HG02970 (cell line): ENCODE results near the gene SGSM1.
"Not testable (repeated sequence)": the region's sequence is repeated elsewhere in the genome, so short reads cannot be mapped to it uniquely, and the experiment has no call there.

Experiments
- ATAC-seq: cut with Tn5 transposase; IDR thresholded peaks from one replicate; pipeline ENCODE4 v1.9.1; 2021; ENCODE audit warnings: mild to moderate bottlenecking, moderate library complexity, moderate number of reproducible peaks; ENCODE audit not compliant: unreplicated experiment, low FRiP score

The SGSM1 gene

DNA sequence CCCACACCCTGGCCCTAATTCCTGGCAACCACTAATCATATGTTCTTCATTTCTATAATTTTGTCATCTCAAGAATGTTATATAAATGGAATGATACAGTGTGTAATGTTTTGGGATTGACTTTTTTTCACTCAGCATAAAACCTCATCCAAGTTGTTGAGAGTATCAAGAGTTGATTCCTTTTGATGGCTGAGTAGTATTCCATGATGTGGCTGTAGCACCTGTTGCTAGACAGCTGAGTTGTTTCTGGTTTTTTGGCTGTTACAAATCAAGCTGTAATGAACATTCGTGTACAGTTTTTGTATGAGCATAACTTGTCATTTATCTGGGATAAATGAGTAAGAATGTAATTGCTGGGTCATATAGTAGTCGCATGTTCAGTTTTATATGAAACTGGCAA is 81.2 kb downstream of the SGSM1 start:
- ATAC-seq, result no peak

DNA sequence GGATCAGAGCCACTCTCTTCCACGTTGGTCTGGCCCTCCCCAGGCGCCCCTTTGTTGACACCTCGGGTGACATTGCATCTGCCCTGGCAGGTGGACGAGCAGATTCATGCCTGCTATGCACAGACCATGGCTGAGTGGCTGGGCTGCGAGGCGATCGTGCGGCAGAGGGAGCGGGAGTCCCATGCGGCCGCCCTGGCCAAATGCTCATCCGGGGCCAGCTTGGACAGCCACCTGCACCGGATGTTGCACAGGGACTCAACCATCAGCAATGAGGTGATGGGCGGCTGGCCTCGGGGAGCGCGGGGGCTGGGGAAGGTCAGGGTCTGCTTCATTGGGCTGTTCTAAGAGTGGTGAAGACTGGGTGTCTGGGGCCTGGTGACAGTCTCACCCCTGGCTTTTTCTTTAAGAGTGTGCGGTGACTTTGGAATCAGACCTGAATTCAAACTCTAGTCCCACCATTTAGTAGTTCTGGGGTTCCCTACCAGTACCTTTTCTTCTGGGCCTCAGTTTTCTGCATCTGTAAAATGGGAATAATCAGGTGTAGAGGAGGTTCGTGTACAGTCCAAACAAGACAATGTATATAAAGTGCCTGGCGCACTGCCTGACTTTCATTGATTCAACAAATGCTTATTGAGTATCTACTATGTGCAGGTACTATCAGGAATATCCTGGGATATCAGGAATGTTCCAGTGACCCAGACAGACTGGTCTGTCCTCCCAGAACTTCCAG is 87.5 kb downstream of the SGSM1 start:
- no peak for ATAC-seq

DNA sequence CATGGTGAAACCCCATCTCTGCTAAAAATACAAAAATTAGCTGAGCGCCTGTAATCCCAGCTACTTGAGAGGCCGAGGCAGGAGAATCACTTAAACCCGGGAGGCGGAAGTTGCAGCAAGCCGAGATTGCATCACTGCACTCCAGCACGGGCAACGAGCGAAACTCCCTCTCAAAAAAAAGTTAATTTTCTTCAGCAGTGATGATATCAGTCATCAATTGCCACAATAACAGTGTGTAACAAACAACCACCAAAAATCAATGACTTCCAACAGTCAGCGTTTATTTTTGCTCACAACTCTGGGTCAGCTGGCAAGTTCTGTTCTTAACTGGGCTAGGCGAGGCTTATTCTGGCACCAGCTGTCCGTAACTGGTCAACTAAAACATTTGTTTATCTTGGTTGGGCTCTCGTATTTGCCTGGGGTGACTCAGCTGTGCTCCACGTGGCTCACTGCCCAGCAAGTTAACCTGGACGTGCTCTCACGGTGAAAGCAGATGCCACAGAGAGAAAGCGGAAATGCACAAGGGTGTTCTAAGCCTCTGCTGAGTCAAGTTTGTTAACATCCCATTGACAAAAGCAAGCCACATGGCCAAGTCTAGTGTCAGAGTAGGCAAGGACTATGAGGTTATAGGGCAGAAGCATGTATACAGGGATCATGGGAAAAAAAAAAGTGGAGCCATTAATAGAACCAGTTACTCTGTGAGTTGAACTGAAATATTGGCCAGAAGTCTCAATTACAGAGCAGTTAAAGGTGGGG is 88.4 kb downstream of the SGSM1 start:
- ATAC-seq, result no peak

DNA sequence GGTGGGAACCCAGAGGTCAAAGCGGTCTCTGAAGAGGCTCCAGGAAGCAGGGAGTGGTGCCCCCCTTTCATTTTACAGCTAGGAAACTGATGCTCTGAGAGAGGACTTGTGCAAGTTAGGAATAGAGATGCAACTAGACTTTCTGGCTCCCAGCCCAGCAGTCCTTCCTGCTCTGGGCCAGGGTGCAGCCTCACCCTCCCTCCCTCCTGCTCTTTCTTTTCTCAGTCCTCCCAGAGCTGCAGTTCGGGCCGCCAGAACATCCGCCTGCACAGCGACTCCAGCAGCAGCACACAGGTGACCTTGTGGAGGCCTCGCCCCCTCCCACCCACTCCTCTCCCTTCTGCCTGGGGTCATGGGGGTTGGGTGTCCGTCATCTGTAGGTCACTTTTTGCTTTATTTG is 89.0 kb downstream of the SGSM1 start:
- no peak for ATAC-seq

DNA sequence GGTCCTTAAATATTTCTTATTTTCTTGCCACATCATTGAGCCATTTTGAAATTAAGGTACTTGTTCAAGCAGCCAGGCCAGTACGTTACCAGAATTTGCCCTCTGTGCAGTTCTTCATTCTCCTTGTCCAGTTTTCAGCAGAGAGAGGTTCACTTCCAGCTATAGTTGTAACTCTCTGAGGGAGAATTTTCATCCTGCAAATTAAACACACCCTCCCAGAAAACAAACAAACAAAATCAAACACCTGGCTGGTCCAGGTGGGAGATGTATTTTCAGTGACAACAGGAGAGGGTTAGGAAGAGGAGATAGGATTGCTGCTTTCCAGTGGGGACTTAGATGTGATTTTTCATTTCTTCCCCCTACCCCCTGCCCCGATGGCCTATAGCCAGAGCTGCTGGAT is 95.4 kb downstream of the SGSM1 start:
- ATAC-seq, result no peak

DNA sequence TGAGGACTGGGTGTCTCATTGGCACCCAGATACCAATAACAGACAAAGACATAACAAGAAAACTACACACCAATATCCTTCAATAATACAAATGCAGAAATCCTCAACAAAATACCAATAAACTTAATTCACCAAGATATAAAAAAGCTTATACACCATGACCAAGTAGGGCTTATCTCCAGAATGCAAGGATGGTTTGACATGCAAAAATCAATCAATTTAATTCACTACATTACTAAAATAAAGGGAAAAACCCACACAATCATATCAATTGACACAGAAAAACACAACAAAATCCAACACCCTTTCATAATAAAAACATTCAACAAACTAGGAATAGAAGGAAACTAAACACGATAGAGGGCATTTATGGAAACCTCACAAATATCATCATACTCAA is 99.9 kb downstream of the SGSM1 start:
- no peak for ATAC-seq

DNA sequence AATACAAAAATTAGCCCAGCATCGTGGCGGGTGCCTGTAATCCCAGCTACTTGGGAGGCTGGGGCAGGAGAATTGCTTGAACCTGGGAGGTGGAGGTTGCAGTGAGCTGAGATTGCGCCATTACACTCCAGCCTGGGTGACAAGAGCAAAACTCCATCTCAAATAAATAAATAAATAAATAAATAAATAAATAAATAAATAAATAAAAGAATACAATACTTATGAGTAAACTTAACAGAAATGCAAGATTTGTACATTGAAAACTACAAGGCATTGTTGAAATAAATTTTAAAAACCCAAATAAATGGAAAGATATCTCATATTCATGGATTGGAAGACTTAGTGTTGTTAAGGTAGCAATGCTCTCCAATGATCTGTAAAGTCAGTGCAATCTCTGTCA is 101.1 kb downstream of the SGSM1 start:
- not testable (repeated sequence) for ATAC-seq

DNA sequence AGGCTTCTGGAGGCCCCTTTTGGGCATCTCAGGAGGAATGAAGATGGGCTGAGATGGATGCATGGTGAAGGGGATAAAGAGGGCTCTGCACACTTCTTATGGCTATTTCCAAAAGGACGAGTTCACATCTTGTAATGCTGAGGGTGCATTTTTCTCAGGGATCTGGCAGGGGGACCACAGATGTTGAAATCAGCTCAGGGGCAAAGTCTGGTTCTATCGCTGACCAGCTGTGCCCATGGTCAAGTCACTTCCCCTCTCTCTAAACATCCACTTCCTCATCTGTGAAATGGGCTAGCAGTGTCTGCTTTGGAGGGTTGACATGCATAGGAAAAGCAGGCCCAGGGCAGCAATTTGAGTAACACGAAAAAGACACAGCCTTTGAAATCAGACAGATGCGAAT is 114.0 kb downstream of the SGSM1 start:
- no peak for ATAC-seq

DNA sequence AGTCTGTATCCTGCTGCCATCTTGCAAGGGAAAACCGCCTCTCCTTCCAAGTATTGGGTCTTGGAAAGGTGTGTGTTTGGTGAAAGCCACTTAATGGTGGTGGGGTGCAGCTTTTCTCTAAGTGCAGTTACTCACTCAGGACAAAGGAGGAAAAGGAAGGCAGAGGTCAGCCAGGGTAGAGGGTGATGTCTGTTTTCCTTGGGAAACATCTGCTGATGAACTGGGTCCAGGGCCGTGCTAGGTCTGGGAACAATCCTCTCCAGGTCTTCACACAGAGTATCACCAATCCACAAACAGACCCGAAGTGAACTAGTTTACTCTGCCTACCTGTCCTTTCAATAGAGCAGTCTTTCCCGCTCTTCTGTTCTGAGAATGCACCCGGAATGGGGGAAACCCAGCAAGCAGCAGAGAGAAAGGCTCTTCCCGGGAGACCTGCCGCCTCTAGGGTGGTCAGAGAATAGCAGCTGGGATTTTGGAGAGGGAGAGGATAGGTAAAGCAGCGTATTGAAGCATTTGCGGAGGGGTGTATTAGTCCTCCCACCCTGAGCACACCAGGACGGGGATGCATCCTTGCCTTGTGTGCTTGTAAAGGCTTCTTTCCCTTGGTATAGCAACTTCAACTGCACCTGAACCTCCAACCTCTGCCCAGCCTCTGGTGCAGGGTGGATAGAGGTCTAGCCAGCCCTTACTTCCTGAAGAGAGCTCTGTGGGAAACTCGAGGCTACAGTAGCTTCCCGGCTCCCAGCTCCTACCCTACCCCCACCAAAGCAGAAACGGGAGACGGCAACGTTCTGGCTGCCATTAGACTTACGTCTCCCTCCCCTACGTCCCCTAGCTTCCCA is 119.8 kb downstream of the SGSM1 start:
- no peak for ATAC-seq

DNA sequence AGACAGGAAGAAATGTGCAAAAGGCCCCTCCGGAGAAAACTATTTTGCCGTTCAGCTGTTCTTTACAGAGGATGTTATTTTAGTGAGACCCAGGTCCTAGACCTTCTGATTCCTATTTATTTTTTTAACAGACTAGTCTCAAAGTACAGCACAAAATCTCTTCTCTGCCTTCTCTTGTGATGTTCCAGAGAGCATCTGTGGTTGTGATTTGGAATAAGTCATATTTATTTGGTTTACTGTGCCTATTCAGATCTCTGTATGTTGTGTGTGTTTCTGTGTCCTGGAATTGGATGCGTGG is 120.4 kb downstream of the SGSM1 start:
- no peak for ATAC-seq

DNA sequence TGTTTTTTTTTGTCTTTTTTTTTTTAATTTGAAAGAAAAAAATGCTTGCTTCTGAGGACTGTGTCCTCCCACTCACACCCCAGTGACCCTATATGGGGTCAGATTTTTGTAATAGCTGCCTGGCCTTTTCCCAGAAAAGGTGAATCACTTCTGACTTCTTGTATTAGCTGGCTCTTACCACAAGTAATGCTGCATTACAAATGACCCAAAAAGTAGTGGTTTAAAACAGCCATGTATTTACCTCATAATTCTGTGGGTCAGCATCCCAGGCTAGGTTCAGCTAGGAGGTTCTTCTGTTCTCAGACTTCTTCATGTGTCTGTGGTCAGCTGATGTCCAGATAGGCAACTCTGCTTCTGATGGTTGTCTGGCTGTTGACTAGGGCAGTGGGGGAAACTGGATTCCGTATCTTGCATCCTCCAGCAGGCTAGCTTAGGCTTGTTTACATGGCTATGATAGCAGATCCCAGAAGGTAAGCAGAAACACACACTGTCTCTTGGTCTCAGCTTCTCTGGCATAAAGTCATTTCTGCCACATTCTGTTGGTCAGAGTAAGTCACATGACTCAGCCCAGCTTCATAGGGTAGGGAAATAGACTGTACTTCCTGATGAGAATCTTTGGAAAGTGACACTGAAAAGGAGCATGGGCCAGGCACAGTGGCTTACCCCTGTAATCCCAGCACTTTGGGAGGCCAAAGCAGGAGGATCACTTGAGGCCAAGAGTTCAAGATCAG is 121.0 kb downstream of the SGSM1 start:
- no peak for ATAC-seq

DNA sequence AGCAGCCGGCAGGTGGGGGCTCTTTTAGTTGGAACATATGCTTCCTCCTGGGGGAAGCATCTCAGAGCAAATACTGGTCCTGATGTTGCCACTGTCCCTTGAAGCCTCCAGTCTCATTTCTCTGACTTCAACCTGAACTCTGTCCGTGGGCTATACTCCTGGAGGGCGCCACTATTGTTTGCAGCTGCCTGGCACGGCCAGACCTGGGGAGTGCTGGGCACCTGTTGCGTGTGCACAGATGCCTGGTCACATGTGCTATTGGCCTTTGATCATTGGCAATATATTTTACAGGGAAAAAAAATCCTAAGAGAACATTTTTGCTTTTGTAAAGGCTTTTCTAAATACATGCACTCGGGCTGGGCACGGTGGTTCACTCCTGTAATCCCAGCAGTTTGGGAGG is 122.3 kb downstream of the SGSM1 start:
- ATAC-seq, result no peak

DNA sequence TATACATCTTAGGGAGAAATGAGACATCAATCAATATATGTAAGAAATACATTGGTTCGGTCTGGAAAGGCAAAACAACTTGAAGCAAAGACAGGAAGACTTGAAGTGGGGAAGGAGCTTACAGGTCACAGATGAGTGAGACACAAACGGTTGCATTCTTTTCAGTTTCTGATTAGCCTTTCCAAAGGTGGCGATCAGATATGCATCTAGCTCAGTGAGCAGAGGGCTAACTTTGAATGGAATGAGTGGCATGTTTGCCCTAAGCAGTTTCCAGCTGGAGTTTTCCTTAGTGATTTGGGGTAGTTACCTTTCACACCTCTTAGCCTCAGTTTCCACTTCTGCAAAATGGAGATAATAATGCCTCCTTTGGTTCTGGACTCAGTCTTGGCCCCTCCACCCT is 124.7 kb downstream of the SGSM1 start:
- ATAC-seq, result no peak

DNA sequence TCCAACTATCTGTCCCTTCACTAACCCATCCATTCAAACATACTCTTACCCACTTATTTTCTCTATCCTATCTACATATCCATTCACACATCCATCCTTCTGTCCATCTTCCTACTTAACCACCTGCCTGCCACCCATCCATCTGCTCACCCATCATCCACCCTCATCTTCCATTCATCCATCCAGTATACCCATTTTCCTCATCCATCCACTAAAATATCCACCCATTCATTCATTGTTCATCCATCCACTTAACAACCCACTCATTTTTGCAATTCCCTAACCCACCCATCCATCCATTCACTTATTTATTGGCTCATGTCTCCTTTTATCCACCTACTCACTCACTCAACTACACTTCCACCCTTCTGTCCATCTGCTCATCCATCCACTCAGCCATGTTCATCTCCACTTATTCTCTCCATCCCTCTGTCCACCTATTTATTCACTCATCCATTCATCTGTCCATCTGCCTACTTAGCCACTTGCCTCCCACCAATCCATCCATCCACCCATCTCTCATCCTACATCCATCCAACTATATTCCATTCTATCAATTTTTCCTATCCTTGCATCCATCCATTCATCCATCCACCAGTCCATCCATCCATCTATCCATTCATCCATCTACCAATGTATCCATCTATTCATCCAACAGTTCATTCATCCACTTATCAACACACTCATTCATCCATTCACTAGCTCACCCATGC is 129.9 kb downstream of the SGSM1 start:
- ATAC-seq, result no peak

DNA sequence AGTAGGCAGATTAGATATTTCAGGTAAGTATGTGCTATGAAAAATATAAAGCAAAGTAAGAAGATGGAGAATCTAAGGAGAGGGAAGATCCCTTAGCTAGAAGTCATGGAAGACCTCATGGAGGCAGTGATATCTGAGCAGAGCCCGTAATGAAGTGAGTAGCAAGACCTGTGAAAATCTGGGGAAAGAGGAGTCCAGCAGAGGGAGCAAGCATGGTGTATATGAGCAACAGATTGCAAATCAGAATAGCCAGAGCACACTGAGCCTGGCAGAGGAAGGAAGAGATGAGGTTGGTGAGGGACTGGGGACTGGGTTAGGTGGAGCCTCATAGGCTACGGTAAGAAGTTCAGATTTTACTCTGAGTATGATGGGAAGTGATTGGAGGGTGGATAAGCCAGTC is 131.1 kb downstream of the SGSM1 start:
- no peak for ATAC-seq

DNA sequence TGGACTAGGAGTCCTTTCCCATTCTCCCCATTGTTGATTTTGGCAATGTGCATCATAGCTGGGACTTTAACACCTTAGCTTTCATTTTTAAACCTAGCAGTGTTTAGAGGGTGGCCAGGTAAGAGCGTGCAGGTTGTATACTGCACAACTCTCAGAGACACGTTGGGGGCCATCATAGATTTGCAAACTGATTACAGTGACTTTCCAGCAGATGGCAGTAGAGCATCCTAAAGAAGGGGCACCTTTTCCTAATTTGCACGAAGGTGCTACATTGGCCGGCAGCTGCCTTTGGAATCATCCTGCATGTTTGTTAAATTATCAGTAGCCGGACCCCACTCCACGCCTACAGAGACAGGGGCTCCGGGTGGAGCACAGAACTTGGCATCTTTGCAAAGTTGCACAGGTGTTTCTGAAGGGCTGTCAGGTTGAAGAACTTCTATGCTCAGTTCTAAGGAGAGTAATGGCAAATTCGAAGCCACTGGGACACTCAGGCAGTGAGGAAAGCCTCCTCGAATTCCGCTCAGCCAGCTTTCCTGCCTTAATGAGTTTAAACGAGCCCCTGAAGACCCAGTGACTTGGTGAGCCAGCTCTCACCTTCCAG is 132.8 kb downstream of the SGSM1 start:
- ATAC-seq, result no peak

DNA sequence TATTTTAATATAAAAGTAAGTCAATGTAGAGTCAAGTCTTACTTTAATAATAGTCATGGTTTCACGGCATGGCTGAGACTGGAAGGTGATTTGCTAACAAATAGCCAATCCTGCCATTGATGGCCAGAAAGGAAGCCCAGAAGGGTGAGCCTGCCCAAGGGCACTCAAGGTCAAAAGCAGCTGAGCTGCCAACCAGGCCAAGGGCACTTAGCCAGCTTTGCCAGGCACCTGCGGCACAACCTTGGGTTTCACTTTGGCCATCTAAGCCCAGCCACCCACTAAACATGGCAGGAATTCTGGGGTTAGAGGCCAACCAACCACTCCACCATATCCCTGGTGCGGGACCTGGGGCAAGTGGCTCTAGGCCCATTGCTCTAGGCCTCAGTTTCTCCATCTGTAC is 136.3 kb downstream of the SGSM1 start:
- ATAC-seq, result no peak

DNA sequence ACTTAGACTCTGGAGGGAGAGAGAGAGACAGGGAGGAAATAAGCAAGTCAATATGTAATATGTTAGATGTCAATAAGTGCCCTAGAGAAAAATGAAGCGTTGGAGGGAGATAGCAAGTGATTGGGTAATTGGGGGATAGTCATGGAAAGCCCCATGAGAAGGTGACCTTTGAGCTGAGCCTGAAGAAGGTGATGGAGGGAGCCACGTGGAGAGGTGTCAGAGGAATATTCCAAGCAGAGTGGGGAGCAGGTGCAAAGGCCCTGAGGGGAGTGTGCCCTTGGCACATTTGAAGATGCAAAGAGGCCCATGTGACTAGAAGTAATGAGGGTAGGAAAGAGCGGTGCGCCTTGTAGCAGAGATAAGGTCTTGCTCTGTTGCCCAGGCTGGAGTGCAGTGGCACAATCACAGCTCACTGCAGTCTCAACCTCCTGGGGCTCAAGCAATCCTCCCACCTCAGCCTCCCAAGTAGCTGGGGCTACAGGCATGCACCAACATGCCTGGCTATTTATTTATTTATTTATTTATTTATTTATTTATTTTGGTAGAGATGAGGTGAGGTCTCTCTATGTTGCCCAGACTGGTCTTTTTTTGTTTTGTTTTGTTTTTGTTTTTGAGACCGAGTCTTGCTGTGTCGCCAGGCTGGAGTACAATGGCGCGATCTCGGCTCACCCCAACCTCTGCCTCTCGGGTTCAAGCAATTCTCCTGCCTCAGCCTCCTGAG is 138.4 kb downstream of the SGSM1 start:
- no peak for ATAC-seq

DNA sequence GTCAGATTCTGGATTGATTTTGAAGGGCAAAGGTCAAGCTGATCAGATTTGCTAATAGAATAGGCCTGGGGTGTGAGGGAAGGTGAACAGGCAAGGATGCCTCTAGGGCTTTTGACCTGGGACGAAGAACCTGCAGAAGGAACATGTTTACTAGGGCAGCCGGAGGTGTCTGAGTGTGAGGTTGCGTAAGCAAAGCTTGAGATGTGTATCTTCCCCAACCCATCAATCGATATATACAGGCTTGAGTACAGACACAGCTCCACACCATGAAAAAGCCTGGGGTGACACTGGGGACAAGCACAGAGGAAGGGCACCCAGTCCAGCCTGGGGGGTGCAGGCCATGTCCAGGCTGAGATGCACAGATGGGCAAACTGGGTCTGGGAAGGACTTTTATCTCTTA is 139.4 kb downstream of the SGSM1 start:
- ATAC-seq, result no peak
